ENCODE data around the gene BRINP2.
"Not testable (repeated sequence)": the region's sequence is repeated elsewhere in the genome, so short reads cannot be mapped to it uniquely, and the experiment has no call there.

BRINP2 gene

GRCh38 chr1:177321434-177321833 is 150.7 kb downstream of the BRINP2 start:
- H3K27ac ChIP-seq (ENCODE audit: low read depth, low read length); H3K9me3 ChIP-seq (ENCODE audit: control insufficient read depth, insufficient read depth, low read length); H3K4me3 ChIP-seq (ENCODE audit: low read depth, low read length); H3K27me3 ChIP-seq (ENCODE audit: control insufficient read depth, insufficient read depth, low read length); H3K9ac ChIP-seq (ENCODE audit: low read depth, low read length); H3K4me1 ChIP-seq (ENCODE audit: control insufficient read depth, insufficient read depth, low read length); H3K36me3 ChIP-seq (ENCODE audit: control insufficient read depth, insufficient read depth, low read length): not testable (repeated sequence)

GRCh38 chr1:177328251-177328650 is 157.5 kb downstream of the BRINP2 start:
- H3K36me3 ChIP-seq (ENCODE audit: control insufficient read depth, insufficient read depth, low read length), result no peaks in the 10 kb centered on the region
- no peaks in the 10 kb centered on the region for H3K9me3 ChIP-seq (ENCODE audit: control insufficient read depth, insufficient read depth, low read length)
- H3K4me1 ChIP-seq (ENCODE audit: control insufficient read depth, insufficient read depth, low read length), result no peaks in the 10 kb centered on the region
- no peaks in the 10 kb centered on the region for H3K27me3 ChIP-seq (ENCODE audit: control insufficient read depth, insufficient read depth, low read length)
- H3K4me3 ChIP-seq (ENCODE audit: low read depth, low read length), result no peak overlapping the region
- H3K27ac ChIP-seq (ENCODE audit: low read depth, low read length), result no peak overlapping the region
- H3K9ac ChIP-seq (ENCODE audit: low read depth, low read length), result no peak overlapping the region

- Histone ChIP-seq H3K27ac (ENCODE audit: low read depth, low read length) (no peak overlapping the region), H3K4me3 (ENCODE audit: low read depth, low read length) (no peak overlapping the region), H3K9ac (ENCODE audit: low read depth, low read length) (no peak overlapping the region), H3K4me1 (ENCODE audit: control insufficient read depth, insufficient read depth, low read length) (no peaks in the 10 kb centered on the region), H3K9me3 (ENCODE audit: control insufficient read depth, insufficient read depth, low read length) (no peaks in the 10 kb centered on the region), H3K27me3 (ENCODE audit: control insufficient read depth, insufficient read depth, low read length) (no peaks in the 10 kb centered on the region), H3K36me3 (ENCODE audit: control insufficient read depth, insufficient read depth, low read length) (no peaks in the 10 kb centered on the region)
These were observed 159.1 kb downstream of the BRINP2 start for GRCh38 chr1:177329871-177330270.

Measured in HUES48 (cell line).